ENCODE data around the gene KRTAP3-1.

DNA sequence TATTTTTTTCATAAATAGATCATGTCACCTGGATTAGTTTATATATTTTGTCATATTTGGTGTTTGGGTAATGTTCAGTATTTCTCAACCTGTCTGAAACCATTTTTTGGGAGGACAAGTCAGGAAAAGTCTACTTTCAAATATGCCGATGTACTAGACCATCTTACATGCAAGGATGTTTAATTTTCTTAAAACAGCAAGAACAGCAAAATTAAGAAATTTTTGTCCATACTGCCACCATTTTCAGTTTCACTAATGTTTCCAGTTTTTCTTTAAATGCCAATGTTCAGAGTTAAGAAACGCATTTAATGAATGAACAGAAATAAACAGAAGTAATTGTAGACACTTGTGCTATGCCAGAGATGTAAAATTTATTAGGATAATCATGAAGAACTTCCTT is 15.8 kb downstream of the KRTAP3-1 start:
- TF ChIP-seq, protein P1, sequence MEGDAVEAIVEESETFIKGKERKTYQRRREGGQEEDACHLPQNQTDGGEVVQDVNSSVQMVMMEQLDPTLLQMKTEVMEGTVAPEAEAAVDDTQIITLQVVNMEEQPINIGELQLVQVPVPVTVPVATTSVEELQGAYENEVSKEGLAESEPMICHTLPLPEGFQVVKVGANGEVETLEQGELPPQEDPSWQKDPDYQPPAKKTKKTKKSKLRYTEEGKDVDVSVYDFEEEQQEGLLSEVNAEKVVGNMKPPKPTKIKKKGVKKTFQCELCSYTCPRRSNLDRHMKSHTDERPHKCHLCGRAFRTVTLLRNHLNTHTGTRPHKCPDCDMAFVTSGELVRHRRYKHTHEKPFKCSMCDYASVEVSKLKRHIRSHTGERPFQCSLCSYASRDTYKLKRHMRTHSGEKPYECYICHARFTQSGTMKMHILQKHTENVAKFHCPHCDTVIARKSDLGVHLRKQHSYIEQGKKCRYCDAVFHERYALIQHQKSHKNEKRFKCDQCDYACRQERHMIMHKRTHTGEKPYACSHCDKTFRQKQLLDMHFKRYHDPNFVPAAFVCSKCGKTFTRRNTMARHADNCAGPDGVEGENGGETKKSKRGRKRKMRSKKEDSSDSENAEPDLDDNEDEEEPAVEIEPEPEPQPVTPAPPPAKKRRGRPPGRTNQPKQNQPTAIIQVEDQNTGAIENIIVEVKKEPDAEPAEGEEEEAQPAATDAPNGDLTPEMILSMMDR (IDR thresholded peaks at IDR 0.05): no peak
- no peak for TF ChIP-seq POLR2A (IDR thresholded peaks at IDR 0.05)

All from lower leg skin (tissue), 3 donors.